Hematopoietic multipotent progenitor cell treated with erythropoietin and hydrocortisone succinate and interleukin-3 and kit ligand, for 4 days (in vitro differentiated cells): Measurements from ENCODE around the gene SIM2.

ENCODE experiments used
- DNase-seq: peaks from one replicate; pipeline ENCODE4 v3.0.0-alpha.2; 2015

Gene SIM2

DNA sequence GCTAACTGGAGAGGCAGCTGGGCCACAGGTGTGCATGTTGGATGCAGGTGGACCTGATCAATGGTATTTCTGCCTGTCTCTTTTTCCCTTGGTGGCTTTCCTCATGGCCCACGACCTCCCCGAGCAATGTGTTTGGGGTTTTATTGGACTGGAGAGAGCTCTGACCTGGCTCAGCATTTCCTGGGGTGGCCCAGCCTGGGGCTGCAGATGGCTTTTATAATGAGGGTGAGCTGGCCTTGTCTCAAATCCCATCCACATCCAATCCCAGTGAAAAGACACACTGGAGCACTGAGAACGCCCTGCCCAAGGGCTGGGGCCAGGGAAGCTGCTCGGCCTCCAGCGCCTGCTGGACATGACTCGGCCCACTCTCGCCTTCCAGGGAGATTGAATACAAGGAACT is 44.1 kb downstream of the SIM2 start:
- DNase-seq = no peak

DNA sequence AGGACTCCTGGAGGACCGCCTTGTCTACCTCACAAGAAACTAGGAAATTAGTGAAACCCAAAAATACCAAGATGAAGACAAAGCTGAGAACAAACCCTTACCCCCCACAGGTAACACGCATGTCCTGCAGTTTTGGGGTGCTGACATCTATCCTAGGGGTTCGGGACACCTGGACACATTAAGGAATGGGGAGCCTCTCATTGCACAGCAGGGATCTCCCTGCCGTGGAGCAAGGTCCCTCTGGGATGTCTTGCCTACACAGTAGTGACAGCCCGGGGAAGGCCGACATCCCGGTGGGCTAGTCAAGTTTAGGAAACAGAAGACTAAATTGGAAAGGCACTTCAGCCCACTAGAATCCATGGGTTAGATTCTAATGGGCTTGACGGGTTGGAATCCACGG is 44.5 kb downstream of the SIM2 start:
- DNase-seq = no peak

DNA sequence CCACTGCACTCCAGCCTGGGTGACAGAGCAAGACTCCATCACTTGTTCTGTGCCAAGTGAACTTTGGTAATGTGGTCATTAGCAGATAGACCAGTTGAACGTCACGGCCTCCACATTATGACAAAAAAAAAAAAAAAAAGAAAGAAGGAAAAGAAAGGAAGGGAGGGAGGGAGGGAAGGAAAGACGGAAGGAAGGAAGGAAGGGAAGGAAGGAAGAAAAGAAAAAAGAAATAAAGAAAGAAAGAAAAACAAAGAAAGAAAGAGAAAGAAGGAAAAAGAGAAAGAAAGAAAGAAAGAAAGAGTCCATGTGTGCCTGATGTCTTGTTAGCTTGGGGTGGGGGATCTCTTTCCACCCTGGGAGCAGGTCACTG is 45.3 kb downstream of the SIM2 start:
- DNase-seq = no peak

DNA sequence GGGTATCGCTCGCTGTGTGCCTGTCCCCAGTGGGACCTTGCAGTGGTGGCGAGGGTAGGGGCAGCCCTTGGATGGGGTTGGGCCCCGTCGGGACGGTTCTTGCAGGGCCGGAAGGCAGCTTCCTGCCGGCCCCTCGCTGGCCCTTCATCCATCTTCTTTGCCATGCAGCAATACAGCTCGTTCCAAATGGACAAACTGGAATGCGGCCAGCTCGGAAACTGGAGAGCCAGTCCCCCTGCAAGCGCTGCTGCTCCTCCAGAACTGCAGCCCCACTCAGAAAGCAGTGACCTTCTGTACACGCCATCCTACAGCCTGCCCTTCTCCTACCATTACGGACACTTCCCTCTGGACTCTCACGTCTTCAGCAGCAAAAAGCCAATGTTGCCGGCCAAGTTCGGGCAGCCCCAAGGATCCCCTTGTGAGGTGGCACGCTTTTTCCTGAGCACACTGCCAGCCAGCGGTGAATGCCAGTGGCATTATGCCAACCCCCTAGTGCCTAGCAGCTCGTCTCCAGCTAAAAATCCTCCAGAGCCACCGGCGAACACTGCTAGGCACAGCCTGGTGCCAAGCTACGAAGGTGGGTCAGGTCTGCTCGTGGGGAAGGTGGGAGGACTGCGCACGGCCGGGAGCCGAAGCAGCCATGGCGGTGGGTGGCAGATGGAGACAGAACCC is 45.8 kb downstream of the SIM2 start:
- DNase-seq = no peak

DNA sequence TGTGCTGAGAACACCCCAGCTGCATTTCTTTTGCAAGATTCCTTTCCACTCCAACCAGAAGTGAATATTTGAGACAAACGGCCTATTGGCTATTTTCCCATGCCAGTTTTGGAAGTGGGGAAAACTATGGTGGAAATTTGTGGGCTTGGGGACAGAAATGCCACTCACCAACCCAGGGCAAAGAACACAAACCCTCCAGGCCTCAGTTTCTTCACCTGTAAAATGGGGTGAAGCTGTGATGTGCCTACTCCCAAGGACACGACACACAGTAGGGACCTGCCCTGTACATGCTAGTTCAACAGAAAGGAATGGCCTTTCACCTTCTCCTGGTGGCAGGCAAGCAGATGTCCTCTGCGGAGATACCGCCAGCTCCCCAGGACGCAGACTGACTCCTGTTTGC is 46.5 kb downstream of the SIM2 start:
- DNase-seq = no peak

DNA sequence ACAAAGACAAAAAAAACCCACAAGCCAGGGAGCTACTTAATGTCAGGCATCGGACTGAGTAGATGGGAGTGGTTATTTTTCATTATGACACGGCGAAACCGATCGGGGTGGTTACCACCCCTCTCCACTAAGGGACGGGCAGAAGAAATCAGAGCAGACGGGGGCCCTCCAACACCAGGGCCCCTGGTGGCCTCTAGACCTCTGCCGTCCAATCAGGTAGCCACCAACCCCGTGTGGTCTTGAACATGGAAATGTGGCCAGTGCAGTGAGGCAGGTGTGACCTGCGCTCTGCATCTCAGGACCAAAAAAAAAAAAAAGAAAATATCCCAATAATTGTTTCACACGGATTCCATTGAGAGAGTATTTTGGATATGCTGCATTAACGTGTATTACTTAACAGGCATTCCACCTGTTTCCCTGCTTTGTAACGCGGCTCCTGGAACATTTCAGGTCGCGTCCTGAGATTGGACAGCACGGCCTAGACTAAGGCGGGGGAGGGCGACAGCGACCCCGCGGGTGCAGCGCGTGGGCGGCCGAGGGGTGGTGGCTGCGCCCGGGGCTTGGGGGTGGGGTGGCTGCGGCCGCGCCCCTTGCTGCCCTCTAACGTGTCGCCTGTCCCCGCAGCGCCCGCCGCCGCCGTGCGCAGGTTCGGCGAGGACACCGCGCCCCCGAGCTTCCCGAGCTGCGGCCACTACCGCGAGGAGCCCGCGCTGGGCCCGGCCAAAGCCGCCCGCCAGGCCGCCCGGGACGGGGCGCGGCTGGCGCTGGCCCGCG is 48.3 kb downstream of the SIM2 start:
- DNase-seq = peak; percentile 8

DNA sequence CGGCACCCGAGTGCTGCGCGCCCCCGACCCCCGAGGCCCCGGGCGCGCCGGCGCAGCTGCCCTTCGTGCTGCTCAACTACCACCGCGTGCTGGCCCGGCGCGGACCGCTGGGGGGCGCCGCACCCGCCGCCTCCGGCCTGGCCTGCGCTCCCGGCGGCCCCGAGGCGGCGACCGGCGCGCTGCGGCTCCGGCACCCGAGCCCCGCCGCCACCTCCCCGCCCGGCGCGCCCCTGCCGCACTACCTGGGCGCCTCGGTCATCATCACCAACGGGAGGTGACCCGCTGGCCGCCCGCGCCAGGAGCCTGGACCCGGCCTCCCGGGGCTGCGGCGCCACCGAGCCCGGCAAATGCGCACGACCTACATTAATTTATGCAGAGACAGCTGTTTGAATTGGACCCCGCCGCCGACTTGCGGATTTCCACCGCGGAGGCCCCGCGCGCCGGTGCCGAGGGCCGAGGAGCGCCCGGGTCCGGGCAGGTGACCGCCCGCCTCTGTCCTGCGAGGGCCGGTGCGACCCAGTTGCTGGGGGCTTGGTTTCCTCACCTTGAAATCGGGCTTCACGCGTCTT is 49.0 kb downstream of the SIM2 start:
- peak; percentile 63 for DNase-seq

DNA sequence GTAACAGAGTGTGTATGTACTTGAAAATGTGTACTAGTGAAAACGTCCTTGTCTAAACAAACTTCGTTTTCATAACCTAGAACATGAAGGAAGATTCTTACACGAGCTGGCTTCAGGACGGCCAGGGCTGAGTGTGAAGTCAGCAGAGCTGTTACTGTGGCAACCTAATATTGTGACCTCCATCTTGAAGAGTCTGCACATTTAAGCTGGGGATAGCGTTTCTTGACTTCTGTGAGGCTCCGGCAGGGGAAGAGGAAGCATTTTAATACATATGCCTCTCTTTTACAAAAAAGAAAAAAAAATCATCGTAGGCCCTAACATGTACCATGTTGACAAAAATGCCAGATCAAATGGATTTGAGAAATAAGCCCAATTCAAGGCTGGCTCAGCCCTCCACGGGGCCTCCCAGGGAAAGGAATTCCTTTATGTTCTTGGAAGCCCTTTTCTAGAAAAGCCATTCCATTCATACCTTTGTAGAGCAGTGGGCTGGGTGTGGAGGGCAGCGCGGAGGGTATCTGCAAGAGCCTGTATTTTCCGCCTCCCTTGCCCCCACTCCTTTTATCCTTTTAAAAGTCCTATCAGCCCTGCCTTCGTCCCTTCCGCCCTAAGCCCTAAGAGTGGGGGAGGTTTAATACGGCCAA is 51.1 kb downstream of the SIM2 start:
- no peak for DNase-seq

DNA sequence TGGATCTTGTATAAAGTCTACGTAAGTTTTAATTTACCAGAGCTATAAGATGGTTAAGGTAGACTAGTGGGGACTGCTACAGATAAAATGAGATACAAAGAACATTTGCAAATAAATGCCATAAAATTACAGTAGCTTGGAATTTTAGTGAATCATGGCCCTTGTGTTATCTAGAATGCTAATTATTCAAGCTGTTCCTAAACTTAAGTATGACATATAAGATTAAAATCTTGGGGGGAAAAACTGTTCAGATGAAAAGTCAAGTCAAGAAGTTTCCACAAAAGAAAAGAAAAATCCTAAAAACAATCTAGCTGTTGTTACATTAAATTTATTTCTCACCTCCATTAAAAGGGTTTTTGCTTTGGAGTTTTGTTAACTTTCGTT is 51.7 kb downstream of the SIM2 start:
- no peak for DNase-seq

DNA sequence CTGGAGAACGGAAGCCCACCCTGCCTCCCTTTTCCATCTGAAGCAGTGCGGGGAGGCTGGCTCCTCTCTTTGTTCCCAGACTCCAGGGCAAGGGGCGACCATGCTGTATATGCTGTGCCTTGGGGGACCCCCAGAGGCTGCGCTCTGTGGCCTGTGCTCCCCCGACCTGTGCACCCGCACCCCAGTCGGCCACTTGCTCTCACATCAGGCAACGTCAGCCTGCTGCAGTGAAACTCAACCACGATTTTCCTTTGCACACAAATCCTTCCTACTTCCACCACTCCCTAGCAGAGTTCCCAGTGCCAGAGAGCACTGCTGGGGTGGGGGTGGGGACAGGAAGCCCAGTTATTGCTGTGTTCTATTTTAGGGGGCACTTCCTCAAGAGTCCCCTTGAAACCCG is 52.5 kb downstream of the SIM2 start:
- DNase-seq = no peak

DNA sequence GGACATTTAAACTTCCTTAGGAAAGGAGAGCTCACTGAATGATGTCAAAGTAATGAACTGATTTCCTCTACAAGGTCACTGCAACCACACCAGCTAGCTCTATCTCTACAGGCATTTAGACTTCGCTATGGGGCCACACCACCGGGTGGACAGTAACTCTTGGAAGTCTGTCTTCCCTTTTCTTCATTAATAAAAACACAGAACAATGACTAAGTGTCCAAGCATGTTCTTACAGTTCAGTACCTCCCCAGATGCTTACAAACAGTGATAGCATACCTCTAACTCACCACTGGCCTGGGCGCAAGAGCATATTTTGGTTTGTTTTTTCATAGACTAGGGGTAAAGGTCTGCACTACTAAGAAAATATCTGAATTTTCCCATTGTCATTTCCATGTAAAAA is 54.6 kb downstream of the SIM2 start:
- no peak for DNase-seq

DNA sequence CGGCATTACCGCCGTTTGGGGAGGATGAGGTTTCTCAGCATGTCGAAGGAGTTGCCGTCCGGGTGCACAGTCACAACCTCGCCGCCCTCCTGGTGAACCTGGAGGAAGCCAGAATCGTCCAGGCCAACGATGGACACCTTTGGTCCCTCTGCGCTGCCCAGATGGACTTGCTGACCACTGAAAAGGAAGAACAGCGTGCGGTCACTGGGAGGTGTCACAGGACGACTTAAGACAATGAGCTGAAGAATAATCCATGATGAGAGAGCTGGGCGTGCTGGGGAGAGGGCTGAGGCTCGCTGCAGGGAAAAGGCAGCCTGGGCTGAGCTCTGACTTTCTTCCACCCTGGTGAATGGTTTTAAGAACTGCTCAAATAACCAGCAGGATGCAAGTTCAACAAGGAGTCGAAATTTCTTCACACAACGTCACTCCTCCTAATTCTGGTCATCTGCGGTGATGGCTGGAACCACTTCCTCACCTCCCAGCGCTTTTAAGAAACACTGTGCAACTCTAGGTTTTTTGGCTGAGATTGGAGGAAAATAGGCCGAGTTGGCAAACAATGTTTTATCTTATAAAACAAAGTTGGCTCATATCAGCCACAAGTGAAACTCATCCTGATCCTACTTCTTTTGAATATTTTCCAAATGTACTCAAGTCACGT is 55.5 kb downstream of the SIM2 start:
- DNase-seq = no peak

DNA sequence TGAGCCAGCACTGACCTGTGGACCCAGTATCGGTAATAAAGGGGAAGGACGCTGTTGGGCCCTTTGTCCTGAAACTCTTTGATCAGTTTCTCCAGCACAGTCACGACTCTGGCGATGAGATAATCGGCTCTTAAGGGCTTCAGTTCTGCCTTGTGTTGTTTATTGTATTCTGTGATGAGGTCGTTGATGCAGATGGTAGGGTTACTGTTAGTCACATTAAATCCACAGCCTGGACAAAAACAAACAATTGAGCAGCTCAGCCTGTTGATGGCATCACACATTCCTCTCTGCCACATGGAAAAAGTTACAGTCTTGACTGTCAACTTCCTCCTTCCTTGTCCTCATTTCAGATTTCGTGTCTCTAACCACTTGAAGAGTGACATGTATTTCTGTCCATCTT is 57.6 kb downstream of the SIM2 start:
- DNase-seq = no peak

DNA sequence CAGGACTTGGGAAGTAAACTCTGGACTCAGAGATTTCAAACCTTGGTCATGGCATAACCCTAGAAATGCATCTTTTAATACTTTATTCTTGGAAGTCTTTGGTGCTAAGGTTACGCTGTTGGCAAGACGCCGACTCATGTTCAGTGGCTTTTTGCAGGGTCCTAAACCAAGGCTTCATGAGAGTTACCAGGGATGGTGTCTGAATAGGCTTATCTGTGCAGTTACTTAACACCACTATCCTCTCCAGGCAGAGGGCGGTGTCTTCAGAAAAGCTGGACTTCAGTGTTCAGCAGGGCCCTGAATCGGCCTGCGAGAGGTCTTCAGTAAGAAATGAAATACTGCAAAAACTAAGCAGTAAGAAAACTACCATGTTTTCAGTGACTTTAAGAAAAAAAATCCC is 58.3 kb downstream of the SIM2 start:
- peak; percentile 47 for DNase-seq

DNA sequence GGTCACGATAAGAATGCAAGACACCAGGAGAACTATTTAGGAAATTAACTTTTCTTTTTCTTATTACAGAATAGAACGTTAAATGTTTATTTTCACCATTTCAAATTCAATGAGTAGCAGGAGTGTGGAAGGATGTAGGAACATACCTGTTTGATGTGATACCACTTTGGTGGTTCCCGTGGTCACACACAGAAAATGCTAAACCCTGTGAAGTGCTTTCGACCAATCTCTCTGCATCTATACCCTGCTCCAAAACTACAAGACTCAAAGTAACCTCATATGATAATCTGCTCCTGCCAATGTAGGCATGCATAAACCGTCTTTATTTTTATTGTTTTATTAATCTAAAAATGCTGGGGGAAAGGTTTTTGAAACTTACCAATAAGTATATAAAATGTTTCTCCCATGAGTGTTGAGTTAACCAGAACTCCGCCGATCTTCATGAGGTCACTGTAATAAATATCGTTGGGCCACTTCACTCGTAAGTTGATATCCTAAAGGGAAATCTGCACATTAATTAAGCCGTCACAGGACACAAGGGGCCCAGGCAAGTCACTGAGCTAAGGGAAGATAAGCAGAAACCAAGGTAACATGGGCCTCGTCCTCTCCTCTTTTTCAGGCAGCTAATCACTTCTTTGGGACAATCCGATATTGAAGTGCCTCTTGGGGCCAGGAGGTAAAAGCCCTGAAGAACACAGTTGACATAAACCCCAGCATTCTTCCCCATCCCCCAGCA is 60.6 kb downstream of the SIM2 start:
- DNase-seq = no peak

DNA sequence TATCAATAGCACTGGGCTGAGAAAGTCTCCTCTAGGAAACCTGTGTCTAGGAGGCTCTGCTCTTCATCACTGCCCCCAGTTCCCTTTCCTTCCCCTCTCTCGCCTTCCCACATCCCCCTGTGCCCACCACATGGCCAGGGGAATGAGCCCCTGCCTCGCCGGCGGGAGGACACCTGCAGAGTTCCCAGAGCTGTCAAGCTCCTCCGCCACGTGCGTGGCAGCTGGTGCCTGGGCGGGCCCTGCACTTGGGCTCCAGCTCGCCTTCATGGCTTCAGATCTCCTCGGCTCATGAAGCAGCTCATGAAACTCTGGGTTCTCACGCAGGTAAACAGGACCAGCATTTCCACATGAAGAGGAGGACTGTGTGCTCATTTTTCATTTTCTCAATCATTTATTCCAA is 62.8 kb downstream of the SIM2 start:
- DNase-seq = no peak

DNA sequence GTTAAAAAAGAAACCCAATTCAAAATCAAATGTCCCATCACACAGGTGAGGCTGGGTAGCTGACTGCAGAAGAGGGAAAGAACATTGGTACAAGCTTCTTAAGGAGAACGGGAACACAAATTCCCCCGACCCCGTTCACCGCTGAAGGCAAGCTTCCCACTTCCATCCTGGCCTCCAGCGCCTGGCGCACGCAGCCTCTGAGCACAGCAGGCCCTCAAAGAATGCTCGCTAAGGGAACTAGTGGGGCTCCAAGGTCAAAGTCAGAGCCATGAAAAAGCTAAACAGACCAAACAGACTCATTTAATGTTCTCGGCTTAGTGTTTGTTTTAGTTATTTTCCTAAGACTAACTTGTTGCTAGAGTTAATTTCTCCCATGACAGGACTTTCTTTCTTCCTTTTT is 63.7 kb downstream of the SIM2 start:
- no peak for DNase-seq

DNA sequence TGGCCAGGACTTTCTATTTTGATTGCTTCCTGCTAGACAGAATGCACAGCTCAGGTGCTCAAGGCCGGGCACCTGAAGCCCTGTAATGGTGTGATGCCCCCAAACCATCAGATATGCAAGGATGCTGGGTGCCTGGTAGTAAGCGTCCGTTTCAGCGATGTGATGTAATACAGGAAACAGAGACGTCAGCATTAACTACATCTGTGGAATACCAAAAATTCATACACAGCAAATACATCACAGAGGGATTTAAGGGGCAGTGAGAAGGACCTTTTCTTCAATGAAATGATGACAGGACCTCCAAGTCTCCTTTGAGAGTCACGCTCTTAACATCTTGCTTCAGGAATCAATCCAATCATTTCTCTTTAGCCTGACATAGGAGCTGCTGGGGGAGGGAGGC is 64.4 kb downstream of the SIM2 start:
- no peak for DNase-seq

DNA sequence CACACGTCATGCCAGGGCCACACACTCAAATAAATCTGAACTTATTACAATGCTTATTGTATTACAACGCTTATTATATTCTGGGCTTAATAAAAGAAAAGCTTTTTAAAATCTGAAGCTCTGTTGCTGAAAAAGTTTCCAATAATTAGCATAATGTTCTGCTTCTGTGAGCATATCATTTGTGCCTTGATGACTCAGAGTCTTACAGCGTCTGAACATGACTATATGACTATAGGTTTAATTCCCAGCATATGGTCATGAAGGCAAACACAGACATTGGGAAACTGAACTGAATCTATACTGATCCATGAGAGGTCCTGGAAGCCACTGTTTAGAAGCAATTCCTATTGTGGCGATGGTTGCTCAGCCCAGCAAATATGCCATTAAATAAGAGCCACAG is 66.3 kb downstream of the SIM2 start:
- DNase-seq = no peak

DNA sequence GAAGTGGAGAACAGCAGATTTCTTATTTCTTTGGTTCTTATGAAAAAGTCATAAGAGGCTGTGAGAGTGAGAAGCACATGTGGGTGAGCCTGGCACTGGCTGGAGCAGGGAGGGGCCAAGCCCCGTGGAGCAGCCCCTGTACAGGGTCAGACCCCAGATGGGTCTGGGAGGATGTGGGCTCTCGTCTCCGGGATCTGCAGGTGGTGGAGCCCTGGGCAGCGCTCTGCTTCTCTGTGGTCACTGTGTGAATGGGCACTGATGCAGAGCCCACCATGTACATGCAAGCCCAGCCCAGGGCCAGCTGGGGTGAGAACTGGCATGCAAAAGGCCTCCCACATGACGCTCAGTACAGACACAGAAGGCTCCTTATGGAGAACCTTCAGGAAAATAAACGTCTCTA is 67.6 kb downstream of the SIM2 start:
- DNase-seq = no peak

DNA sequence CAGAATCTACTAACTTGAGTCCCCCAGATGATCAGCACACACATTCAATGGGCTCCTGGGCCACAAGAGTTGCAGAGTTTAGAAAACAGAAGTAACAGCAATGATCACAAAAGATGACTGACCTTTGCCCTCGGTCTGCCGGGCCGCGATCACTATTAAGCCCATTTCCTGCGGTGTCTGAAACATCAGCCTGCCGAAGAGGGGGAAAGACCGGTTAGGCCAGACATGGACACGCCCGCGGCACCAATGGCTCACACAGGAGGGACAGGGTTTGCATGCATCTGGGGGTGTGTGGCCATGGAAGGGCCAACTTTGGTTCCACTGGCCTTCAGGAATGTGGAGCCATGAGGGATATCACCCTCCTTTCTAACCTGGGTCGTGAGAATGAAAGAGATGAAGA is 68.2 kb downstream of the SIM2 start:
- no peak for DNase-seq

DNA sequence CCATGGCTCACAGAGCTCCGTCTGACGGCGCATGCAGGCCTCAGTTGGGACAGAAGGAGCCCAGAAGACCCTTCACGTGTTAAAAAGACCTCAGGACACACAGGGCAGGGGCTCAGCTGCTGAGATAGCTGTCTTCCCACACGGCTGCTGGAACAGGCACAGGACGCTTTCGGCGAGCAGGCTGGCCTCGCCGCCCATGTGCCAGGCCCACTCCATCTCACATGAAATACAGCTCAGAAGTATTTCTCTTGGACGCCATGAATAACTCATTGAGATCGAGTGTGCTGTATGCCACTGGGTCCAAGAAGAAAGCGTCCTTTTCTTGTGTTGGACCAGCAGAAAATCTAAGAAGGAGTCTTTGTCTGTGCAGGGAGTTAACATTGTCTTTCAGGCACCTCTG is 69.6 kb downstream of the SIM2 start:
- DNase-seq = no peak
